ENCODE results near the gene PPP1R12B. TPM values are rescaled to one million over a fixed set of nuclear protein-coding genes. Genes with fewer than 3 reads are reported as not detected.
"Not testable (repeated sequence)": the region's sequence is repeated elsewhere in the genome, so short reads cannot be mapped to it uniquely, and the experiment has no call there.

Gene PPP1R12B
- total RNA-seq, 1 donor from 2014 or later: 18.2 TPM

- H3K27me3 Mint-ChIP-seq (ENCODE audit: low read depth): no peaks in the 10 kb centered on the region
- no peak overlapping the region for H3K27ac Mint-ChIP-seq (ENCODE audit: unreplicated experiment)
- peaks cover 8% of the 10 kb centered on the region for H3K4me1 Mint-ChIP-seq (ENCODE audit: low read depth)
Measured at GRCh38 chr1:202361224-202361623, 12.7 kb downstream of the PPP1R12B start.

GRCh38 chr1:202361701-202362100 lies 13.2 kb downstream of the PPP1R12B start:
- H3K27me3 Mint-ChIP-seq (ENCODE audit: low read depth): no peaks in the 10 kb centered on the region
- no peaks in the 10 kb centered on the region for H3K9me3 Mint-ChIP-seq (ENCODE audit: low read depth)
- H3K4me1 Mint-ChIP-seq (ENCODE audit: low read depth): peaks cover 8% of the 10 kb centered on the region
- no peak overlapping the region for H3K27ac Mint-ChIP-seq (ENCODE audit: unreplicated experiment)
- no peak for TF ChIP-seq CTCF (IDR thresholded peaks at IDR 0.05)
- no peaks in the 10 kb centered on the region for H3K36me3 Mint-ChIP-seq (ENCODE audit: low read depth)
- no peak for DNase-seq (ENCODE audit: low spot score)
- H3K4me3 Mint-ChIP-seq (ENCODE audit: unreplicated experiment): no peak overlapping the region

More at GRCh38 chr1:202361224-202361623, 12.7 kb downstream of the PPP1R12B start:
- DNase-seq (ENCODE audit: low spot score): no peak
- no peak for TF ChIP-seq CTCF (IDR thresholded peaks at IDR 0.05)
- Mint-ChIP-seq H3K4me3 (ENCODE audit: unreplicated experiment) (no peak overlapping the region), H3K9me3 (ENCODE audit: low read depth) (no peaks in the 10 kb centered on the region), H3K36me3 (ENCODE audit: low read depth) (no peaks in the 10 kb centered on the region)

- Mint-ChIP-seq H3K27ac (ENCODE audit: unreplicated experiment) (no peak overlapping the region), H3K36me3 (ENCODE audit: low read depth) (no peaks in the 10 kb centered on the region), H3K27me3 (ENCODE audit: low read depth) (no peaks in the 10 kb centered on the region), H3K9me3 (ENCODE audit: low read depth) (no peaks in the 10 kb centered on the region), H3K4me1 (ENCODE audit: low read depth) (peaks cover 8% of the 10 kb centered on the region), H3K4me3 (ENCODE audit: unreplicated experiment) (no peak overlapping the region)
- DNase-seq (ENCODE audit: low spot score): no peak
- no peak for TF ChIP-seq CTCF (IDR thresholded peaks at IDR 0.05)
Measured at GRCh38 chr1:202362212-202362611, 13.7 kb downstream of the PPP1R12B start.

- Mint-ChIP-seq H3K27ac (ENCODE audit: unreplicated experiment) (no peak overlapping the region), H3K36me3 (ENCODE audit: low read depth) (no peaks in the 10 kb centered on the region), H3K27me3 (ENCODE audit: low read depth) (no peaks in the 10 kb centered on the region), H3K4me1 (ENCODE audit: low read depth) (peaks cover 8% of the 10 kb centered on the region), H3K4me3 (ENCODE audit: unreplicated experiment) (no peak overlapping the region), H3K9me3 (ENCODE audit: low read depth) (no peaks in the 10 kb centered on the region)
- DNase-seq (ENCODE audit: low spot score): no peak
- no peak for TF ChIP-seq CTCF (IDR thresholded peaks at IDR 0.05)
Measured at GRCh38 chr1:202365092-202365815, 16.8 kb downstream of the PPP1R12B start.

- no peak overlapping the region for H3K27ac Mint-ChIP-seq (ENCODE audit: unreplicated experiment)
- no peak overlapping the region for H3K4me3 Mint-ChIP-seq (ENCODE audit: unreplicated experiment)
- no peak for TF ChIP-seq CTCF (IDR thresholded peaks at IDR 0.05)
- no peaks in the 10 kb centered on the region for H3K36me3 Mint-ChIP-seq (ENCODE audit: low read depth)
- H3K27me3 Mint-ChIP-seq (ENCODE audit: low read depth): no peaks in the 10 kb centered on the region
- DNase-seq (ENCODE audit: low spot score): no peak
- peaks cover 8% of the 10 kb centered on the region for H3K4me1 Mint-ChIP-seq (ENCODE audit: low read depth)
- no peaks in the 10 kb centered on the region for H3K9me3 Mint-ChIP-seq (ENCODE audit: low read depth)
Measured at GRCh38 chr1:202367271-202367670, 18.8 kb downstream of the PPP1R12B start.

GRCh38 chr1:202370906-202371305 lies 22.4 kb downstream of the PPP1R12B start:
- H3K36me3 Mint-ChIP-seq (ENCODE audit: low read depth); H3K4me1 Mint-ChIP-seq (ENCODE audit: low read depth); DNase-seq (ENCODE audit: low spot score); H3K9me3 Mint-ChIP-seq (ENCODE audit: low read depth); H3K27ac Mint-ChIP-seq (ENCODE audit: unreplicated experiment); H3K4me3 Mint-ChIP-seq (ENCODE audit: unreplicated experiment); H3K27me3 Mint-ChIP-seq (ENCODE audit: low read depth): not testable (repeated sequence)

All from chondrocyte (in vitro differentiated cells).